HEK293 (cell line): ENCODE measurements around the gene CALR3.
A peak's percentile ranks its signal among the peaks of the same experiment; 100 is the strongest.

Source experiments
- SCRT2 ChIP-seq: fragments of 450-650 bp; formaldehyde crosslinking; IDR thresholded peaks from 2 replicates; pipeline ENCODE4 v1.5.1; 2016; ENCODE audit warnings: missing biosample characterization, missing genetic modification characterization
- SP3 ChIP-seq: fragments of 450-650 bp; formaldehyde crosslinking; IDR thresholded peaks from 2 replicates; pipeline ENCODE4 v1.5.1; 2016; ENCODE audit warnings: missing biosample characterization, missing genetic modification characterization
- ZNF202 ChIP-seq: fragments of 450-650 bp; formaldehyde crosslinking; IDR thresholded peaks from 2 replicates; pipeline ENCODE4 v1.5.1; 2016; ENCODE audit warnings: missing biosample characterization, missing genetic modification characterization, borderline replicate concordance
- ZNF324 ChIP-seq: fragments of 450-650 bp; formaldehyde crosslinking; IDR thresholded peaks from 2 replicates; pipeline ENCODE4 v1.5.1; 2016; ENCODE audit warnings: missing biosample characterization, missing genetic modification characterization
- ZNF529 ChIP-seq: fragments of 450-650 bp; formaldehyde crosslinking; IDR thresholded peaks from 2 replicates; pipeline ENCODE4 v1.5.1; 2017; ENCODE audit warnings: missing genetic modification characterization, missing biosample characterization; ENCODE audit not compliant: insufficient replicate concordance
- ZNF561 ChIP-seq: fragments of 450-650 bp; IDR thresholded peaks from 2 replicates; pipeline ENCODE4 v1.5.1; 2018; ENCODE audit warnings: missing biosample characterization, missing genetic modification characterization, borderline replicate concordance
- ZNF629 ChIP-seq: fragments of 450-650 bp; formaldehyde crosslinking; IDR thresholded peaks from 2 replicates; pipeline ENCODE4 v1.5.1; 2017; ENCODE audit warnings: missing biosample characterization, missing genetic modification characterization
- ZNF664 ChIP-seq: fragments of 450-650 bp; formaldehyde crosslinking; IDR thresholded peaks from 2 replicates; pipeline ENCODE4 v1.5.1; 2016; ENCODE audit warnings: missing biosample characterization, missing genetic modification characterization
- ZXDB ChIP-seq: fragments of 450-650 bp; formaldehyde crosslinking; IDR thresholded peaks from 2 replicates; pipeline ENCODE4 v1.5.1; 2016; ENCODE audit warnings: missing biosample characterization, missing genetic modification characterization
- TF ChIP-seq, protein P1 (sequence below): fragments of 450-650 bp; formaldehyde crosslinking; IDR thresholded peaks from 2 replicates; pipeline ENCODE4 v1.5.1; 2016; ENCODE audit warnings: missing biosample characterization, missing genetic modification characterization
- TF ChIP-seq, protein P2 (sequence below): fragments of 450-650 bp; formaldehyde crosslinking; conservative IDR thresholded peaks from 2 replicates; pipeline ENCODE4 v1.5.1; 2016; ENCODE audit warnings: low read depth, missing biosample characterization, missing genetic modification characterization
- TF ChIP-seq, protein P3 (sequence below): fragments of 450-650 bp; formaldehyde crosslinking; IDR thresholded peaks from 2 replicates; pipeline ENCODE4 v1.5.1; 2016; ENCODE audit warnings: missing biosample characterization, missing genetic modification characterization
- TF ChIP-seq, protein P4 (sequence below): fragments of 450-650 bp; formaldehyde crosslinking; IDR thresholded peaks from 2 replicates; pipeline ENCODE4 v1.5.1; 2017; ENCODE audit warnings: missing biosample characterization, missing genetic modification characterization
- TF ChIP-seq, protein P5 (sequence below): fragments of 450-650 bp; formaldehyde crosslinking; IDR thresholded peaks from 2 replicates; pipeline ENCODE4 v1.5.1; 2017; ENCODE audit warnings: missing biosample characterization, missing genetic modification characterization
- TF ChIP-seq, protein P6 (sequence below): fragments of 450-650 bp; formaldehyde crosslinking; IDR thresholded peaks from 2 replicates; pipeline ENCODE4 v1.5.1; 2016; ENCODE audit warnings: missing biosample characterization, missing genetic modification characterization
- TF ChIP-seq, protein P7 (sequence below): fragments of 450-650 bp; formaldehyde crosslinking; IDR thresholded peaks from 2 replicates; pipeline ENCODE4 v1.5.1; 2016; ENCODE audit warnings: missing biosample characterization, missing genetic modification characterization
- TF ChIP-seq, protein P8 (sequence below): fragments of 450-650 bp; formaldehyde crosslinking; IDR thresholded peaks from 2 replicates; pipeline ENCODE4 v1.5.1; 2016; ENCODE audit warnings: missing biosample characterization, missing genetic modification characterization

Gene CALR3

DNA sequence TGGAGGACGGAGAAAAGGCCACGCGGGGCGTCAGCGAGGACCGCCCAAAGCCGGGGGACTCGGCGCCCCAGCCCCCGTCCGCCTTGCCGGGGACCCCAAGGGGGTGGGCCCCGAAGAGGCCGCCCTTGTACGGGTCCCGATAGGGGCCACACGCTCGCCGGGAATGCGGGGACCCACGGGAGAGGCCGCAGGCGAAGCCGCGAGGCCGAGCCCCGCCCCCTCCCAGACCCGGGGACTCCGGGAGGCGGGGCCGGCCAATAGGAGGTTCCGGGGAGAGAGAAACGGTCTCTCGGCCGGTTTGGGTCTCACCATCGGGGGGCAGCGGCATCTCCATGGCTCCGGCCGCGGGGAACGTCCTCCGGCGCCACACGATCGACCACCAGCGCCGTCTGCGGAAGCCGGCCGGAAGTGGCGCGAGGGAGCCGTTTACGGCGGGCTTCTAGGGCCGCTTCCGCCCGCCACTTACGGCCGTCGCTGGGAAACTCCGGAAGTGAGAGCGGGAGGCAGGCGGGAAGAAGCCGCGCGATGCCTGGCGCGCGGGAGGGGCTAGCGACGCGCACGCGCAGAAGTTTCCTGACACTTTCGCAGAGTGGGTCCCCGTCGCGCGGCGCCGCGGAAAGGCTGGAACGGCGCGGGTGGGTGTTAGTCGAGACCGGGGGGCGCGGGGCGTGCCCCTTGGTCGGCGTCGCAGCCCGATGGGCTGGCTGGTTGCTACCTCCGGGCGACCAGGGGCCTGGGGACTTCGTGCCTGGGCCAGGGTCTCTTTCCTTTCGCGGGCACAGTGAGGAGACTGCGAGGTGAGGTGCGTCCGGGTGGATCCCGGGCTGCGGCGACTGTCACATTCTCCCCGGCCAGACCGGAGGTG is 46.3 kb upstream of the CALR3 start, which contains the start of gene CHERP (continued):
- TF ChIP-seq, protein P1, sequence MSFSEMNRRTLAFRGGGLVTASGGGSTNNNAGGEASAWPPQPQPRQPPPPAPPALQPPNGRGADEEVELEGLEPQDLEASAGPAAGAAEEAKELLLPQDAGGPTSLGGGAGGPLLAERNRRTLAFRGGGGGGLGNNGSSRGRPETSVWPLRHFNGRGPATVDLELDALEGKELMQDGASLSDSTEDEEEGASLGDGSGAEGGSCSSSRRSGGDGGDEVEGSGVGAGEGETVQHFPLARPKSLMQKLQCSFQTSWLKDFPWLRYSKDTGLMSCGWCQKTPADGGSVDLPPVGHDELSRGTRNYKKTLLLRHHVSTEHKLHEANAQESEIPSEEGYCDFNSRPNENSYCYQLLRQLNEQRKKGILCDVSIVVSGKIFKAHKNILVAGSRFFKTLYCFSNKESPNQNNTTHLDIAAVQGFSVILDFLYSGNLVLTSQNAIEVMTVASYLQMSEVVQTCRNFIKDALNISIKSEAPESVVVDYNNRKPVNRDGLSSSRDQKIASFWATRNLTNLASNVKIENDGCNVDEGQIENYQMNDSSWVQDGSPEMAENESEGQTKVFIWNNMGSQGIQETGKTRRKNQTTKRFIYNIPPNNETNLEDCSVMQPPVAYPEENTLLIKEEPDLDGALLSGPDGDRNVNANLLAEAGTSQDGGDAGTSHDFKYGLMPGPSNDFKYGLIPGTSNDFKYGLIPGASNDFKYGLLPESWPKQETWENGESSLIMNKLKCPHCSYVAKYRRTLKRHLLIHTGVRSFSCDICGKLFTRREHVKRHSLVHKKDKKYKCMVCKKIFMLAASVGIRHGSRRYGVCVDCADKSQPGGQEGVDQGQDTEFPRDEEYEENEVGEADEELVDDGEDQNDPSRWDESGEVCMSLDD (tag by site-specific recombination), result peak; percentile 43; the same call in 1 of the 2 replicates
- no peak for TF ChIP-seq ZNF664 (tag by site-specific recombination)
- TF ChIP-seq, protein P2, sequence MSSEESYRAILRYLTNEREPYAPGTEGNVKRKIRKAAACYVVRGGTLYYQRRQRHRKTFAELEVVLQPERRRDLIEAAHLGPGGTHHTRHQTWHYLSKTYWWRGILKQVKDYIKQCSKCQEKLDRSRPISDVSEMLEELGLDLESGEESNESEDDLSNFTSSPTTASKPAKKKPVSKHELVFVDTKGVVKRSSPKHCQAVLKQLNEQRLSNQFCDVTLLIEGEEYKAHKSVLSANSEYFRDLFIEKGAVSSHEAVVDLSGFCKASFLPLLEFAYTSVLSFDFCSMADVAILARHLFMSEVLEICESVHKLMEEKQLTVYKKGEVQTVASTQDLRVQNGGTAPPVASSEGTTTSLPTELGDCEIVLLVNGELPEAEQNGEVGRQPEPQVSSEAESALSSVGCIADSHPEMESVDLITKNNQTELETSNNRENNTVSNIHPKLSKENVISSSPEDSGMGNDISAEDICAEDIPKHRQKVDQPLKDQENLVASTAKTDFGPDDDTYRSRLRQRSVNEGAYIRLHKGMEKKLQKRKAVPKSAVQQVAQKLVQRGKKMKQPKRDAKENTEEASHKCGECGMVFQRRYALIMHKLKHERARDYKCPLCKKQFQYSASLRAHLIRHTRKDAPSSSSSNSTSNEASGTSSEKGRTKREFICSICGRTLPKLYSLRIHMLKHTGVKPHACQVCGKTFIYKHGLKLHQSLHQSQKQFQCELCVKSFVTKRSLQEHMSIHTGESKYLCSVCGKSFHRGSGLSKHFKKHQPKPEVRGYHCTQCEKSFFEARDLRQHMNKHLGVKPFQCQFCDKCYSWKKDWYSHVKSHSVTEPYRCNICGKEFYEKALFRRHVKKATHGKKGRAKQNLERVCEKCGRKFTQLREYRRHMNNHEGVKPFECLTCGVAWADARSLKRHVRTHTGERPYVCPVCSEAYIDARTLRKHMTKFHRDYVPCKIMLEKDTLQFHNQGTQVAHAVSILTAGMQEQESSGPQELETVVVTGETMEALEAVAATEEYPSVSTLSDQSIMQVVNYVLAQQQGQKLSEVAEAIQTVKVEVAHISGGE (tag by site-specific recombination), result peak; percentile 93
- peak; percentile 86 for TF ChIP-seq SP3 (tag by site-specific recombination)
- TF ChIP-seq, protein P3, sequence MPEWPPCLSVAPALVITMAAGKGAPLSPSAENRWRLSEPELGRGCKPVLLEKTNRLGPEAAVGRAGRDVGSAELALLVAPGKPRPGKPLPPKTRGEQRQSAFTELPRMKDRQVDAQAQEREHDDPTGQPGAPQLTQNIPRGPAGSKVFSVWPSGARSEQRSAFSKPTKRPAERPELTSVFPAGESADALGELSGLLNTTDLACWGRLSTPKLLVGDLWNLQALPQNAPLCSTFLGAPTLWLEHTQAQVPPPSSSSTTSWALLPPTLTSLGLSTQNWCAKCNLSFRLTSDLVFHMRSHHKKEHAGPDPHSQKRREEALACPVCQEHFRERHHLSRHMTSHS, result no peak
- TF ChIP-seq, protein P4, sequence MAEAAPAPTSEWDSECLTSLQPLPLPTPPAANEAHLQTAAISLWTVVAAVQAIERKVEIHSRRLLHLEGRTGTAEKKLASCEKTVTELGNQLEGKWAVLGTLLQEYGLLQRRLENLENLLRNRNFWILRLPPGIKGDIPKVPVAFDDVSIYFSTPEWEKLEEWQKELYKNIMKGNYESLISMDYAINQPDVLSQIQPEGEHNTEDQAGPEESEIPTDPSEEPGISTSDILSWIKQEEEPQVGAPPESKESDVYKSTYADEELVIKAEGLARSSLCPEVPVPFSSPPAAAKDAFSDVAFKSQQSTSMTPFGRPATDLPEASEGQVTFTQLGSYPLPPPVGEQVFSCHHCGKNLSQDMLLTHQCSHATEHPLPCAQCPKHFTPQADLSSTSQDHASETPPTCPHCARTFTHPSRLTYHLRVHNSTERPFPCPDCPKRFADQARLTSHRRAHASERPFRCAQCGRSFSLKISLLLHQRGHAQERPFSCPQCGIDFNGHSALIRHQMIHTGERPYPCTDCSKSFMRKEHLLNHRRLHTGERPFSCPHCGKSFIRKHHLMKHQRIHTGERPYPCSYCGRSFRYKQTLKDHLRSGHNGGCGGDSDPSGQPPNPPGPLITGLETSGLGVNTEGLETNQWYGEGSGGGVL (tag by site-specific recombination), result no peak
- TF ChIP-seq, protein P5, sequence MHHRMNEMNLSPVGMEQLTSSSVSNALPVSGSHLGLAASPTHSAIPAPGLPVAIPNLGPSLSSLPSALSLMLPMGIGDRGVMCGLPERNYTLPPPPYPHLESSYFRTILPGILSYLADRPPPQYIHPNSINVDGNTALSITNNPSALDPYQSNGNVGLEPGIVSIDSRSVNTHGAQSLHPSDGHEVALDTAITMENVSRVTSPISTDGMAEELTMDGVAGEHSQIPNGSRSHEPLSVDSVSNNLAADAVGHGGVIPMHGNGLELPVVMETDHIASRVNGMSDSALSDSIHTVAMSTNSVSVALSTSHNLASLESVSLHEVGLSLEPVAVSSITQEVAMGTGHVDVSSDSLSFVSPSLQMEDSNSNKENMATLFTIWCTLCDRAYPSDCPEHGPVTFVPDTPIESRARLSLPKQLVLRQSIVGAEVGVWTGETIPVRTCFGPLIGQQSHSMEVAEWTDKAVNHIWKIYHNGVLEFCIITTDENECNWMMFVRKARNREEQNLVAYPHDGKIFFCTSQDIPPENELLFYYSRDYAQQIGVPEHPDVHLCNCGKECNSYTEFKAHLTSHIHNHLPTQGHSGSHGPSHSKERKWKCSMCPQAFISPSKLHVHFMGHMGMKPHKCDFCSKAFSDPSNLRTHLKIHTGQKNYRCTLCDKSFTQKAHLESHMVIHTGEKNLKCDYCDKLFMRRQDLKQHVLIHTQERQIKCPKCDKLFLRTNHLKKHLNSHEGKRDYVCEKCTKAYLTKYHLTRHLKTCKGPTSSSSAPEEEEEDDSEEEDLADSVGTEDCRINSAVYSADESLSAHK (tag by site-specific recombination), result peak; percentile 27; the same call in 1 of the 2 replicates
- TF ChIP-seq ZNF629 (tag by site-specific recombination), result no peak
- no peak for TF ChIP-seq ZNF529 (tag by site-specific recombination)
- 0 out of 2 replicates have a peak, but pooled peaks have one; percentile 36 for TF ChIP-seq ZXDB (tag by site-specific recombination)
- no peak for TF ChIP-seq ZNF202
- TF ChIP-seq, protein P6, sequence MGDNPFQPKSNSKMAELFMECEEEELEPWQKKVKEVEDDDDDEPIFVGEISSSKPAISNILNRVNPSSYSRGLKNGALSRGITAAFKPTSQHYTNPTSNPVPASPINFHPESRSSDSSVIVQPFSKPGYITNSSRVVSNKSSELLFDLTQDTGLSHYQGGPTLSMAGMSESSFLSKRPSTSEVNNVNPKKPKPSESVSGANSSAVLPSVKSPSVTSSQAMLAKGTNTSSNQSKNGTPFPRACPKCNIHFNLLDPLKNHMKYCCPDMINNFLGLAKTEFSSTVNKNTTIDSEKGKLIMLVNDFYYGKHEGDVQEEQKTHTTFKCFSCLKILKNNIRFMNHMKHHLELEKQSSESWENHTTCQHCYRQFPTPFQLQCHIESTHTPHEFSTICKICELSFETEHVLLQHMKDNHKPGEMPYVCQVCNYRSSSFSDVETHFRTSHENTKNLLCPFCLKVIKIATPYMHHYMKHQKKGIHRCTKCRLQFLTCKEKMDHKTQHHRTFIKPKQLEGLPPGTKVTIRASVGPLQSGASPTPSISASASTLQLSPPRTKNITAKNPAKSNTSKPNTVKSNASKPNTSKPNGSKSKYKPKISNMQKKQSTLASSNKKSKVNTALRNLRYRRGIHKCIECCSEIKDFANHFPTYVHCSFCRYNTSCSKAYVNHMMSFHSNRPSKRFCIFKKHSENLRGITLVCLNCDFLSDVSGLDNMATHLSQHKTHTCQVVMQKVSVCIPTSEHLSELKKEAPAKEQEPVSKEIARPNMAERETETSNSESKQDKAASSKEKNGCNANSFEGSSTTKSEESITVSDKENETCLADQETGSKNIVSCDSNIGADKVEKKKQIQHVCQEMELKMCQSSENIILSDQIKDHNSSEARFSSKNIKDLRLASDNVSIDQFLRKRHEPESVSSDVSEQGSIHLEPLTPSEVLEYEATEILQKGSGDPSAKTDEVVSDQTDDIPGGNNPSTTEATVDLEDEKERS (tag by site-specific recombination), result no peak
- TF ChIP-seq, protein P7, sequence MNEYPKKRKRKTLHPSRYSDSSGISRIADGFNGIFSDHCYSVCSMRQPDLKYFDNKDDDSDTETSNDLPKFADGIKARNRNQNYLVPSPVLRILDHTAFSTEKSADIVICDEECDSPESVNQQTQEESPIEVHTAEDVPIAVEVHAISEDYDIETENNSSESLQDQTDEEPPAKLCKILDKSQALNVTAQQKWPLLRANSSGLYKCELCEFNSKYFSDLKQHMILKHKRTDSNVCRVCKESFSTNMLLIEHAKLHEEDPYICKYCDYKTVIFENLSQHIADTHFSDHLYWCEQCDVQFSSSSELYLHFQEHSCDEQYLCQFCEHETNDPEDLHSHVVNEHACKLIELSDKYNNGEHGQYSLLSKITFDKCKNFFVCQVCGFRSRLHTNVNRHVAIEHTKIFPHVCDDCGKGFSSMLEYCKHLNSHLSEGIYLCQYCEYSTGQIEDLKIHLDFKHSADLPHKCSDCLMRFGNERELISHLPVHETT (tag by site-specific recombination), result no peak
- peak; percentile 55; the same call in 1 of the 2 replicates for TF ChIP-seq ZNF561 (tag by site-specific recombination)
- TF ChIP-seq, protein P8, sequence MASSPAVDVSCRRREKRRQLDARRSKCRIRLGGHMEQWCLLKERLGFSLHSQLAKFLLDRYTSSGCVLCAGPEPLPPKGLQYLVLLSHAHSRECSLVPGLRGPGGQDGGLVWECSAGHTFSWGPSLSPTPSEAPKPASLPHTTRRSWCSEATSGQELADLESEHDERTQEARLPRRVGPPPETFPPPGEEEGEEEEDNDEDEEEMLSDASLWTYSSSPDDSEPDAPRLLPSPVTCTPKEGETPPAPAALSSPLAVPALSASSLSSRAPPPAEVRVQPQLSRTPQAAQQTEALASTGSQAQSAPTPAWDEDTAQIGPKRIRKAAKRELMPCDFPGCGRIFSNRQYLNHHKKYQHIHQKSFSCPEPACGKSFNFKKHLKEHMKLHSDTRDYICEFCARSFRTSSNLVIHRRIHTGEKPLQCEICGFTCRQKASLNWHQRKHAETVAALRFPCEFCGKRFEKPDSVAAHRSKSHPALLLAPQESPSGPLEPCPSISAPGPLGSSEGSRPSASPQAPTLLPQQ, result peak; percentile 87
- no peak for TF ChIP-seq ZNF324 (tag by site-specific recombination)
- no peak for TF ChIP-seq SCRT2 (tag by site-specific recombination)
